B cell (primary cell): Measurements from ENCODE around the gene SSX2IP. TPM values are rescaled to one million over a fixed set of nuclear protein-coding genes. Genes with fewer than 3 reads are reported as not detected.

Experiments used
- ATAC-seq: fragments of 200-7000 bp; cut with Tn5 transposase; one replicate; pipeline ENCODE4 v1.10.0; 2021; ENCODE audit warnings: low read depth, mild to moderate bottlenecking, moderate number of reproducible peaks, moderate library complexity
- CTCF ChIA-PET: fragments of 350-600 bp; sonication (Branson Sonifier 250); formaldehyde crosslinking; loops from one replicate; lab custom pipeline; 2021; ENCODE audit warnings: antibody characterized with exemption, inconsistent platforms; lab: Charles Lee
- POLR2A ChIA-PET: fragments of 350-600 bp; sonication (Branson Sonifier 250); formaldehyde crosslinking; loops from one replicate; lab custom pipeline; 2021; ENCODE audit warnings: antibody characterized with exemption; lab: Charles Lee
- DNase-seq: peaks from one replicate; pipeline ENCODE4 v3.0.0; 2013
- H2AFZ ChIP-seq: 2 replicates; pipeline ENCODE4 v1.6.1; 2012; ENCODE audit warnings: mild to moderate bottlenecking, low read depth, low read length; ENCODE audit not compliant: insufficient read depth, poor library complexity, severe bottlenecking
- H3K27ac ChIP-seq, 2 donors: 1 replicate in 1 of 2; 2 replicates in 1 of 2; pipeline ENCODE4 v1.5.1; 2012 to 2013; ENCODE audit warnings: low read length in 2 of 2, mild to moderate bottlenecking in 2 of 2, moderate library complexity in 1 of 2
- H3K27me3 ChIP-seq, 4 experiments: fragments of 200-600 bp in 1 of 4; sonication (generic) in 1 of 4; replicated peaks in 1 of 4; 1 replicate in 2 of 4; 2 replicates in 2 of 4; pipeline versions ENCODE4 v1.6.1 to v1.7.0; 2013 to 2016; ENCODE audit warnings: low read length in 3 of 4, mild to moderate bottlenecking in 2 of 4, mixed read lengths in 1 of 4, moderate library complexity in 1 of 4; ENCODE audit not compliant: insufficient read depth in 4 of 4, control insufficient read depth in 3 of 4; ENCODE audit errors: control extremely low read depth in 1 of 4
- H3K36me3 ChIP-seq, 2 experiments: replicated peaks in 1 of 2; 1 replicate in 1 of 2; 2 replicates in 1 of 2; pipeline versions ENCODE4 v1.6.1 to v1.7.1; 2013; ENCODE audit warnings: low read length in 1 of 2; ENCODE audit not compliant: insufficient read depth in 2 of 2, control insufficient read depth in 1 of 2; ENCODE audit errors: control extremely low read depth in 1 of 2, extremely low read depth in 1 of 2
- H3K4me1 ChIP-seq, 2 donors: fragments of 200-600 bp in 1 of 2; sonication (generic) in 1 of 2; 1 replicate in 1 of 2; 2 replicates in 1 of 2; pipeline versions ENCODE4 v1.5.1 to v1.6.1; 2013 to 2017; ENCODE audit warnings: low read length in 2 of 2; ENCODE audit not compliant: control insufficient read depth in 2 of 2, insufficient read depth in 2 of 2
- H3K4me2 ChIP-seq: replicated peaks from 2 replicates; pipeline ENCODE3; 2012; ENCODE audit warnings: mild to moderate bottlenecking, low read depth, low read length; ENCODE audit not compliant: poor library complexity, severe bottlenecking
- H3K4me3 ChIP-seq, 5 experiments: fragments of 200-600 bp in 1 of 5; sonication (generic) in 1 of 5; 1 replicate in 3 of 5; 2 replicates in 2 of 5; pipeline versions ENCODE4 v1.5.1 to v1.7.0; 2011 to 2016; ENCODE audit warnings: low read length in 4 of 5, mild to moderate bottlenecking in 4 of 5, low read depth in 2 of 5, control low read depth in 1 of 5, moderate library complexity in 1 of 5; ENCODE audit not compliant: insufficient read depth in 1 of 5; ENCODE audit errors: control extremely low read depth in 1 of 5, extremely low read depth in 1 of 5
- H3K79me2 ChIP-seq: fragments of 200-600 bp; sonication (generic); one replicate; pipeline ENCODE4 v1.6.0; 2016; ENCODE audit warnings: low read length; ENCODE audit not compliant: control insufficient read depth, insufficient read depth
- H3K9ac ChIP-seq: fragments of 200-600 bp; sonication (generic); 2 replicates; pipeline ENCODE4 v1.6.1; 2017; ENCODE audit warnings: mild to moderate bottlenecking, low read length, moderate library complexity
- H3K9me3 ChIP-seq, 3 donors: one replicate each; pipeline versions ENCODE4 v1.6.1 to v1.7.1; 2013; ENCODE audit warnings: low read length in 2 of 3; ENCODE audit not compliant: control insufficient read depth in 2 of 3, insufficient read depth in 1 of 3; ENCODE audit errors: control extremely low read depth in 1 of 3
- H4K20me1 ChIP-seq: 2 replicates; pipeline ENCODE4 v1.6.0; 2012; ENCODE audit warnings: mild to moderate bottlenecking, low read length; ENCODE audit not compliant: insufficient read depth, control insufficient read depth, poor library complexity, severe bottlenecking
- H3K27ac Mint-ChIP-seq: one replicate; pipeline ENCODE4 v1.8.0; 2021; ENCODE audit warnings: mixed read lengths
- H3K27me3 Mint-ChIP-seq: one replicate; pipeline ENCODE4 v1.8.0; 2021; ENCODE audit warnings: mixed read lengths
- H3K4me1 Mint-ChIP-seq: one replicate; pipeline ENCODE4 v1.8.0; 2021; ENCODE audit warnings: mixed read lengths
- H3K4me3 Mint-ChIP-seq: one replicate; pipeline ENCODE4 v1.8.0; 2021; ENCODE audit warnings: mixed read lengths
- H3K9me3 Mint-ChIP-seq: one replicate; pipeline ENCODE4 v1.8.0; 2022; ENCODE audit warnings: mixed read lengths; ENCODE audit not compliant: insufficient read depth
- CTCF ChIP-seq: fragments of 200-600 bp; IDR thresholded peaks from one replicate; pipeline ENCODE4 v1.8.0; 2022; ENCODE audit warnings: antibody characterized with exemption, mild to moderate bottlenecking
- EZH2 ChIP-seq: IDR thresholded peaks from 2 replicates; pipeline ENCODE4 v1.6.1; 2012; ENCODE audit warnings: borderline replicate concordance, low read depth, mild to moderate bottlenecking, moderate library complexity, low read length; ENCODE audit not compliant: insufficient read depth, poor library complexity, severe bottlenecking
- WGBS: methylation state at CpG from one replicate; pipeline ENCODE4 v1.1.5; 2013; ENCODE audit warnings: missing lambda C conversion rate; ENCODE audit not compliant: insufficient coverage; 5-methylcytosine and 5-hydroxymethylcytosine counted together
- intact Hi-C: fragments of 100-400 bp; cut with micrococcal nuclease; formaldehyde crosslinking; loops from one replicate; pipeline ENCODE4 v1.10.0; 2022
- polyA plus RNA-seq: library from polyadenylated mRNA; depleted of rRNA; stranded (reverse); fragments of >200 nt; gene quantifications from 2 replicates; pipeline ENCODE4 v1.2.3, GENCODE V29; 2012
- total RNA-seq, 2 donors: library from RNA; stranded (reverse); fragments of 120-200 nt in 1 of 2; gene quantifications; 1 replicate in 1 of 2; 2 replicates in 1 of 2; pipeline versions ENCODE4 v1.2.3 to v1.2.4, GENCODE V29; 2013 to 2022

SSX2IP gene
- total and polyA plus RNA-seq, 2 donors (not counting 1 experiment from before 2014, with no cell fraction given), result 0.95 to 10.3 TPM

GRCh38 chr1:84598846-84599741 is 91.2 kb downstream of the SSX2IP start:
- no peaks in the 10 kb centered on the region for H4K20me1 ChIP-seq
- WGBS, result 56% methylated on average over 3 of the region's 5 CpGs
- ChIA-PET POLR2A (interaction anchor here (0.7 kb wide), 1 partner anchor 59 kb away, joined by 3 read pairs; no protein-coding TSS in a partner anchor), CTCF (no interaction called here)
- no peak overlapping the region for H3K9ac ChIP-seq
- no peaks in the 10 kb centered on the region for H3K27me3 Mint-ChIP-seq
- H3K9me3 Mint-ChIP-seq, result no peaks in the 10 kb centered on the region
- peaks cover 0 to 3% (median 1%) of the 10 kb centered on the region in 3 donors for H3K9me3 ChIP-seq
- H3K27ac Mint-ChIP-seq, result no peak overlapping the region
- TF ChIP-seq CTCF (no peak), EZH2 (no peak)
- peaks cover 12% of the 10 kb centered on the region for H3K4me1 Mint-ChIP-seq
- ATAC-seq, result no peak
- no peak overlapping the region for H3K4me3 Mint-ChIP-seq
- H3K27ac ChIP-seq, result no peak overlapping the region
- H3K4me1 ChIP-seq, result no peaks in the 10 kb centered on the region
- no peaks in the 10 kb centered on the region for H3K27me3 ChIP-seq
- intact Hi-C loops, result no loop called here
- H3K79me2 ChIP-seq, result no peaks in the 10 kb centered on the region
- H3K36me3 ChIP-seq, result no peaks in the 10 kb centered on the region
- no peak overlapping the region for H3K4me2 ChIP-seq
- peak overlapping the region; percentile 34 for H2AFZ ChIP-seq
- H3K4me3 ChIP-seq, result no peak overlapping the region
- DNase-seq, result no peak

- Histone ChIP-seq H3K4me3 (no peak overlapping the region), H2AFZ (peak overlapping the region; percentile 34), H3K79me2 (no peaks in the 10 kb centered on the region), H3K27ac (no peak overlapping the region), H3K9me3 (peaks cover 0 to 1% (median 0%) of the 10 kb centered on the region in 3 donors), H3K36me3 (no peaks in the 10 kb centered on the region), H4K20me1 (no peaks in the 10 kb centered on the region), H3K4me2 (no peak overlapping the region), H3K27me3 (no peaks in the 10 kb centered on the region), H3K9ac (no peak overlapping the region), H3K4me1 (no peaks in the 10 kb centered on the region)
- no peaks in the 10 kb centered on the region for H3K9me3 Mint-ChIP-seq
- intact Hi-C loops, result no loop called here
- H3K4me1 Mint-ChIP-seq, result peaks cover 12% of the 10 kb centered on the region
- POLR2A ChIA-PET, result no interaction called here
- H3K4me3 Mint-ChIP-seq, result no peak overlapping the region
- TF ChIP-seq EZH2 (no peak), CTCF (no peak)
- CTCF ChIA-PET, result no interaction called here
- DNase-seq, result no peak
- H3K27ac Mint-ChIP-seq, result no peak overlapping the region
- no peaks in the 10 kb centered on the region for H3K27me3 Mint-ChIP-seq
- ATAC-seq, result no peak
- no CpG with 5 or more reads among the region's 3 CpGs for WGBS
Measured at GRCh38 chr1:84598418-84598817, 91.8 kb downstream of the SSX2IP start.
